Measurements from ENCODE around the gene SNX32.

SNX32 gene

GRCh38 chr11:65786786-65787636, 46.8 kb upstream of the SNX32 start, which contains the start of gene OVOL1:
OVOL1 (plus strand) TSS chr11:65787063; CDS start chr11:65787374, 311 bp downstream.
- Histone ChIP-seq H4K20me1 (ENCODE audit: insufficient read depth, low read length, poor library complexity, severe bottlenecking) (no peaks in the 10 kb centered on the region), H3K9me2 (replicated peaks; ENCODE audit: low read depth, low read length) (no peaks in the 10 kb centered on the region), H3K27me3 (ENCODE audit: insufficient read depth, low read length, poor library complexity, severe bottlenecking) (no peaks in the 10 kb centered on the region), H3K4me2 (ENCODE audit: low read depth, low read length, poor library complexity, severe bottlenecking) (no peak within 1 kb of the TSS), H3K4me1 (ENCODE audit: insufficient read depth, low read length, poor library complexity, severe bottlenecking) (peaks cover 15% of the 10 kb centered on the region), H3F3A (ENCODE audit: low read depth) (no peaks in the 10 kb centered on the region), H3K79me2 (ENCODE audit: insufficient read depth, low read length) (no peaks in the 10 kb centered on the region), H3K4me3 (ENCODE audit: low read length, poor library complexity, severe bottlenecking) (no peak within 1 kb of the TSS), H2AFZ (ENCODE audit: low read length) (no peak within 1 kb of the TSS), H3K9me3 (ENCODE audit: insufficient read depth, low read depth, low read length) (no peaks in the 10 kb centered on the region), H3K9ac (ENCODE audit: low read depth, low read length, poor library complexity, severe bottlenecking) (no peak within 1 kb of the TSS), H3K36me3 (ENCODE audit: insufficient read depth, low read length) (no peaks in the 10 kb centered on the region)
- no peak for TF ChIP-seq CTCF (conservative IDR thresholded peaks at IDR 0.05; ENCODE audit: low read length)
- no peak for TF ChIP-seq EZH2phosphoT487 (IDR thresholded peaks at IDR 0.05; ENCODE audit: borderline replicate concordance)

GRCh38 chr11:65787649-65788622, 45.8 kb upstream of the SNX32 start:
- H3K4me2 ChIP-seq (ENCODE audit: low read depth, low read length, poor library complexity, severe bottlenecking): no peak overlapping the region
- no peaks in the 10 kb centered on the region for H3K9me3 ChIP-seq (ENCODE audit: insufficient read depth, low read depth, low read length)
- H2AFZ ChIP-seq (ENCODE audit: low read length): no peak overlapping the region
- H3K4me3 ChIP-seq (ENCODE audit: low read length, poor library complexity, severe bottlenecking): no peak overlapping the region
- H3K79me2 ChIP-seq (ENCODE audit: insufficient read depth, low read length): no peaks in the 10 kb centered on the region
- H3K4me1 ChIP-seq (ENCODE audit: insufficient read depth, low read length, poor library complexity, severe bottlenecking): peaks cover 15% of the 10 kb centered on the region
- no peaks in the 10 kb centered on the region for H3K36me3 ChIP-seq (ENCODE audit: insufficient read depth, low read length)
- no peak overlapping the region for H3K9ac ChIP-seq (ENCODE audit: low read depth, low read length, poor library complexity, severe bottlenecking)
- no peaks in the 10 kb centered on the region for H4K20me1 ChIP-seq (ENCODE audit: insufficient read depth, low read length, poor library complexity, severe bottlenecking)
- no peaks in the 10 kb centered on the region for H3K27me3 ChIP-seq (ENCODE audit: insufficient read depth, low read length, poor library complexity, severe bottlenecking)
- TF ChIP-seq CTCF (conservative IDR thresholded peaks at IDR 0.05; ENCODE audit: low read length): no peak
- TF ChIP-seq EZH2phosphoT487 (IDR thresholded peaks at IDR 0.05; ENCODE audit: borderline replicate concordance): no peak
- H3K9me2 ChIP-seq (replicated peaks; ENCODE audit: low read depth, low read length): no peaks in the 10 kb centered on the region
- H3F3A ChIP-seq (ENCODE audit: low read depth): no peaks in the 10 kb centered on the region

- no peak overlapping the region for H3K9ac ChIP-seq (ENCODE audit: low read depth, low read length, poor library complexity, severe bottlenecking)
- H3K9me2 ChIP-seq (replicated peaks; ENCODE audit: low read depth, low read length): no peaks in the 10 kb centered on the region
- no peaks in the 10 kb centered on the region for H3F3A ChIP-seq (ENCODE audit: low read depth)
- no peaks in the 10 kb centered on the region for H3K36me3 ChIP-seq (ENCODE audit: insufficient read depth, low read length)
- H4K20me1 ChIP-seq (ENCODE audit: insufficient read depth, low read length, poor library complexity, severe bottlenecking): no peaks in the 10 kb centered on the region
- no peak overlapping the region for H3K4me3 ChIP-seq (ENCODE audit: low read length, poor library complexity, severe bottlenecking)
- H3K9me3 ChIP-seq (ENCODE audit: insufficient read depth, low read depth, low read length): no peaks in the 10 kb centered on the region
- H3K4me1 ChIP-seq (ENCODE audit: insufficient read depth, low read length, poor library complexity, severe bottlenecking): peaks cover 15% of the 10 kb centered on the region
- H3K79me2 ChIP-seq (ENCODE audit: insufficient read depth, low read length): no peaks in the 10 kb centered on the region
- H3K4me2 ChIP-seq (ENCODE audit: low read depth, low read length, poor library complexity, severe bottlenecking): no peak overlapping the region
- TF ChIP-seq EZH2phosphoT487 (IDR thresholded peaks at IDR 0.05; ENCODE audit: borderline replicate concordance) (no peak), CTCF (conservative IDR thresholded peaks at IDR 0.05; ENCODE audit: low read length) (no peak)
- no peaks in the 10 kb centered on the region for H3K27me3 ChIP-seq (ENCODE audit: insufficient read depth, low read length, poor library complexity, severe bottlenecking)
- no peak overlapping the region for H2AFZ ChIP-seq (ENCODE audit: low read length)
Observed at GRCh38 chr11:65788821-65789220, 44.9 kb upstream of the SNX32 start.
